ENCODE measurements around the gene RXRG. TPM values are rescaled to one million over a fixed set of nuclear protein-coding genes. Genes with fewer than 3 reads are reported as not detected.

The RXRG gene
- total and polyA plus RNA-seq, 2 of the 8 experiments (the other 6 are each of a cell fraction or from before 2014, with no cell fraction given), result not detected

- TF ChIP-seq TBP (IDR thresholded peaks at IDR 0.05; ENCODE audit: low read depth, low read length) (no peak), BCL11A (IDR thresholded peaks at IDR 0.05; ENCODE audit: low read depth in 2 of 2, low read length in 2 of 2) (no peak), MAX (IDR thresholded peaks at IDR 0.05) (no peak), SIX5 (IDR thresholded peaks at IDR 0.05; ENCODE audit: low read depth, low read length) (no peak), HDAC2 (IDR thresholded peaks at IDR 0.05; ENCODE audit: borderline replicate concordance in 1 of 2, low read depth in 2 of 2, low read length in 2 of 2) (no peak), CHD7 (IDR thresholded peaks at IDR 0.05; ENCODE audit: insufficient replicate concordance, low read length) (no peak), SAP30 (IDR thresholded peaks at IDR 0.05; ENCODE audit: insufficient read depth, insufficient replicate concordance, low read length) (no peak), CBX8 (IDR thresholded peaks at IDR 0.05; ENCODE audit: borderline replicate concordance, low read depth, low read length) (no peak)
These were observed 21.8 kb downstream of the RXRG start (continued) for GRCh38 chr1:165423136-165423535.
